Effector CD4-positive, alpha-beta T cell (primary cell): ENCODE measurements around the gene CAPZB.

Source experiments
- DNase-seq: peaks from one replicate; pipeline ENCODE4 v3.0.0-alpha.2; 2020

The CAPZB gene

DNA sequence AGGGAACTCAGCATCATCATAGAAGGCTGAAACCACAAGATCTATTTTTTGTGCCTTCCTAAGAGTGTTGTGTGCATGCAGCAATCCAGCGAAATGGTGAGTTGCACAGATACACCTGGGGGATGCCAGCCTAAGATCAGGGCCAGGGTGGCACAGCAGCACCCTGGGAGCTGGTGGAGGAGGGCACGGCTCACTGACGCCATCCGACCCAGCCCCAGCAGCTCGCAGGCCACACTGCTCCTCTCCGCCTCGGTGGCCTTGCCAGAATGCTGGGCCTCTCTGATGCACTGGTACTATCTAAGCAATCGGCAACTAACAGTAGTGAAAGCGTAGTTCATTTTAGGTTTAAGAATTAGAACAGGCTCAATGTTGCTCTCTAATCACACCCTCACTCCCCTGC is 37.8 kb downstream of the CAPZB start:
- no peak for DNase-seq

DNA sequence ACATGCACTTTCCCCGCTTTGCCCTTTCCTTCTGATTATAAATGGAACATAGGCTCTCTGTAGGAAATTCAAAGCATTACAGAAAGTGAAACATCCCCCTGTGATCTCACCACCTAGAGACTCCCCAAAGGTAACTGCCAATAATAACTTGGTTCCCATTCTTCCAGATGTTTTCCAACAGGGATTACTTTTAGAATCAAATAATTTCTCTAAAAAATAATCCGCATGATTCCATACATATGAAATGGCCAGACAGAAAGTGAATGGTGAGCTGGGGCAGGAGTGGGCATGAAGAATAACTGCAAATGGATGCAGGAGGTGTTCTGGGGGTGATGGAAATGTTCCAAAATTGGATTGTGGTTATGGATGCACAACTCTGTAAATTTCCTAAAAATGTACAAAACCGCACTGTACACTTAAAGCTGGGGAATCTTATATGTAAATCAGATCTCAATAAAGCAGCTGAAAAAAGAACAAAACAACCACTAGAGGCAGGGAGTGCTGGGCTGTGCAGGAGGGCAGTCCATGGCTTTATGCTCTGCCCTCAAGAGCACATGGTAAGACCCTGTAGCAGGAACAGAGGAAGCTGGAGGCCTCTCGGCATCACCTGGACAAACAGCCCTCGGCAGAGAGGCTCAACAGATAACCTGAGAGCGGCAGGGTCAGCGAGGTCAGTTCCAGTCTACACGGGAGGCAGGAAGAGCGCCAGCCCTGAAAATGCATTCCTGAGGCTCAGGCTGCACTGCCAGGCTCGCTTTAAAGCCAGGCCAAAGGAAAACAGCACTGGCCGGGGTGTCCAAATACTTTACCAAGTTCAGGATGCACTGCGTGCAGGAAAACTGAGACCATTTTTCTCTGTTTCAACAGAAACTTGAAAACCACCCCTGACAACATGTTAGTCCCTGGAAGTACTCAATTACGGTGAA is 39.7 kb downstream of the CAPZB start:
- DNase-seq: no peak

DNA sequence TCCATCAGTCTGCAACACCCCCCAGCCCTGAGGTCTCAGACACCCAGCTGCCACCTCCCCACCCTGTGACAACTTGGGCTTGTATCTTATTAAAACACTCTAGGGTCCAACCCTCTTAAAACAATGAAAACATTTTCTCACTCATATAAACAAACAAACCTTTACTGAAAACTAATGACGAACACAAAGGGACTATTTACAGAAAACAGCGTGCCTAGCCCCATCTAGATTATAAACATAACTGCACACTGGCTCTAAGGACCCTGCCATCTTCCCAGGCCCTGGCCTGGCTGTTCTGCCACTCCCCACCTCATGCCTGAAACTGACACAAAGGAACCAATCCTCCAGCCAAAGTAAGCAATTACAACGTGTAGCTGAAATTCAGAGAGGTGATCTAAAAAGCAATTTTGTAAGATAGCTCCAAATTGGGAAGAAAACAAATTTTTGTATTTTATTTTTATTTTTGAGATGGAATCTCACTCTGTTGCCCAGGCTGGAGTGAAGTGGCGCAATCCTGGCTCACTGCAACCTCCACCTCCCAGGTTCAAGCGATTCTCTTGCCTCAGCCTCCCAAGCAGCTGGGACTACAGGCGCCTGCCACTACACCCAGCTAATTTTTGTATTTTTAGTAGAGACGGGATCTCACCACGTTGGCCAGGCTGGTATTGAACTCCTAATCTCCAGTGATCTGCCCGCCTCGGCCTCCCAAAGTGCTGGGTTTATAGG is 40.9 kb downstream of the CAPZB start:
- DNase-seq: no peak

DNA sequence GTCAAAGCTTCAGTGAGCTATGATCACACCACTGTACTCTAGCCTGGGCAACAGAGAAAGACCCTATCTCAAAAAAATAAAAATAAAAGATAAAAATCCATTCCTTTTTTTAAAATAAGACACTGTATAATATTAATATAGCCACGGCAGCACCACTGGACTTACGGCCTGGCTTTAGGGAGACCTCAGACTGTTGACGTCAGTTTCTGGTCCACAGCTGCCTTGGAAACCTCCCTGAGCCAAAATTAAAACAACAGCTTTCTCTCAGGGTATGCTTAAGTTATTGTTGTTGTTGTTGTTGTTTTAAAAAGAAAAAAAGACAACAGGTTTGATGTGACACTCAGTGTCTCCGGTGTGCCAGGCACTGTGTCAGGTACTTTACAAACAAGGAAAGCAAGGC is 42.0 kb downstream of the CAPZB start:
- no peak for DNase-seq

DNA sequence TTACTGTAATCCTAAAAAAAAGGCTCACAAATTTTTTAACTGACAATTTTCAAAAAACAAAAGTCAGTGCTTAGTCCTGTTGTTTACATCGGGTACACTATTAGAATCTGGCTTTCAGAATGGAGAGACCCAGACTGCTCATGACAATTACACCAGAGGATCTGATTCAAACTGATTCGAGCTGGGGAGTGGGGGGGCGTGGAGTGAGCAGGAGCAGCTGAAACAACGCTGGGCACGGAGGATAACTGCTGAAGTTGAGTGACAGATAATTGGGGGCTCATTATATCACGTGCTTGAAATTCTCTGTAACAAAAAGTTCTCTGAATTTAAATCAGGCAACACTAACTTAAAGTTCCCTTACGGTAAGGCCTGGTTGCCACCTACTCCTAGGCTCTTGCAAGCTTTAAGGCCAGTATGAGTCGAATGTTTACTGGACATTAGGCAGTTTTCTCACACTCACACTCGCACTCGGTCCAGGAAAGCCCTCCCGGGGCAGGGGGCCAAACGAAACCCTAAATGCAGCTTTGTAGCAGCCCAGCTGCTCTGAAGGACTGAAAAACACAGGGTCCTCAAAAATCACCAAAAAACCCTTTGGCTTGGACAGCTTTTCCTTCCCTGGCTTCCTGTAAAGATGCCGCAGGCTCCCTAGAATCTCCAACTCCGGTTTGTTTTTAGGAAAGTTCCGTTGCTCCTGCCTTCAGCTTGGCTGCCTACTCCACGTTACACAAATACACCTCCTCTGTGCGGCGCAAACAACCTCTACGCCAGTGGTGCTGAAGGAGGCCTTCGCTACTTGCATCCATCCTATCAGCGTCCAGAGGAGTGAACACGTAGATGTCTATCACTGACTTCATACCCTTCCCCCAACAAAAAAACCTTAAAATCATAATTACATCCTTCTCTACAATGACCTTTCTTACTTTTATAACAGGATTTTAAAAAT is 42.9 kb downstream of the CAPZB start:
- DNase-seq: no peak

DNA sequence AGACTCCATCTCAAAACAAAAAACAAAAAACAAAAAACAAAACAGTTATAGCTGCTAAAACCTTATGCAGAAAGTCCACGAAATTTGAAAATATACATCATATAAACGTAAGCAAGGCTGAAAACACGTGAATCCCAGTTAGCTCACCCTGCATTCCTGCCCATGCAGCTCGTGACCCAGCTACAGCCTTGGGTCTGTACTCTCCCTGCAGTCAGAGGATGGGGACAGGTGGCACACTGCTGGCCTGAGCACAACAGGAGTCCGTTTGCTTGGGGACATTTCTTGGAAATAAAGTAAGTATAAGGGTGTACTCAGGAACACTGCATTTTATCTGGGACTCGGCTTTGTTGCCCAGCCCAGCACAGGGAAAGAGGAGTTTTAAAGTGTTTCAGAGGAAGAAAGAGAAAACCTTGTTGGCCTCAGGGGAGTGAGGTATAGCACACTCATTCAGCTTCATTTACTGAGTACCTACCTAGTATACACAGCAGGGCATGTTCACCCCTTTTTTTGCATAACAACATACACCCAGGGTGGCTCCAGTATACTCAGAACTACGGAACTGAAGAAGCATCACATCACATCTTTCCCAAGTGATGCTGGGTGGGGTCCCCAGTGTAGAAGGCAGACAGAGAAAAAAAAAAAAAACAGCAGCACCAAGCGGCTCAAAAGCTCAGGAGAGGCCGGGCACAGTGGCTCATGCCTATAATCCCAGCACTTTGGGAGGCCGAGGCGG is 44.1 kb downstream of the CAPZB start:
- no peak for DNase-seq

DNA sequence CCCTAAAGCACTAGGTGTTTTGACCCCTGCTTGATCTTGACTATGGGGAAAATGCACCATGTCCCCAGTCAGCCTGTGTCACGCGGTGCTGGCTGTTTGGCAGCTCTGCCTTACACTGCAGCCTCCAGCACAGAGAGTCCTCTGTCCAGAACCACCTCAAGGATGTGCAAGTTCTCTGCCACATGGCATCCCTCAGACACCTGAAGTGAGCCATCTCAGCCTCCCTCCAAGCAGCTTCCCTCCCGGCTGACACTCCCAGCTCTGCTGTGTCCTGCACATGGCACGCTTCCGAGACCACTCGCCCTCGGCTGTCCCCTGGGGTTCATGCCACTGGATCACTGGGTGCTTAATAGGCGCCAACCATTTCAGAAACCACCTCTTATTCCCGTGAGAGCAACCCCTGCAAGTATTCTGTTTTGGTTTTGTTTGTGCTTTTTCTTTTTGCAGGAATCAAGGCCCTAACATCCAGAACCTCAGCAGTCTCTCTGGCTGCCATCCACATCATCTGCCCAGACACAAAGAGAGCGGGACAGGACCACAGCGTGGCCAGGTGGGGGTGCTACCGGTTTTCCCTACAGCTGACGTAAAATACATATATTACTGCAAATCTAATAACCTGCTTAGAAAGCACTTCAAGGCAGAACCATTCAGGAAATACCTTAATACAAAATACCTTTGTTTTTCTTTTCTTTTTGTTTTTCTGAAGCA is 45.7 kb downstream of the CAPZB start:
- DNase-seq: no peak

DNA sequence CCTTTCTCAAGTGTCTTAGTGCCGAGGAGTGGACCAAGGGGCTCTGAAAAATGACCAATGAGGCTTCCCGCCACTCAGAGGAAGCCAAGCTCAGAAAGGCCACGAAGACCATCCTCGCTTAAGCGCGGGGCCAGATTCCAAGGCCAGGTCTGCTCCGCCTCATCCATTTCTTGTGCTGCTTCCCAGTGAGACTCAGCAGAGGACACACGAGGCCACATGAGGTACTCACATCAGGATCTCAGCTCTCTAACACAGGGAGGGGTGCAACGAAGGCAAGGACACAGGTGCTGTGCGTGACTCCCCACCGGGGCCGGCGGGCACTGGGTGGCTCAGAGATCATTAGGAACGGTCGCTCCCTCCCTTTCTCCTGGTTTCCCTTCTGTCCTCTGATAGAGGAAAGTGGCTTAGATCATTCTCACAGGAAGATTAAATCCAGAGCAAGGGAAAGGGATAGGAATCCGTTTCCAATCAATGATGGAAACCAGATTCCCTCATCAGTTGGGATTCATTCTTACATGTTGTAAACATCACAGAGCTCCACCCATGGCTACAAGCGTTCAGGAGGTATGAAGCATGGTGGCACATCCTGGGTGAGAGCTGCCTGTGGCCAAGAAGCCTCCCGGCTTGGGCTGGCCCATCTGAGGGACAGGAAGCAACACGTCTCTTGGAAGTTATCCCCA is 46.7 kb downstream of the CAPZB start:
- DNase-seq: no peak

DNA sequence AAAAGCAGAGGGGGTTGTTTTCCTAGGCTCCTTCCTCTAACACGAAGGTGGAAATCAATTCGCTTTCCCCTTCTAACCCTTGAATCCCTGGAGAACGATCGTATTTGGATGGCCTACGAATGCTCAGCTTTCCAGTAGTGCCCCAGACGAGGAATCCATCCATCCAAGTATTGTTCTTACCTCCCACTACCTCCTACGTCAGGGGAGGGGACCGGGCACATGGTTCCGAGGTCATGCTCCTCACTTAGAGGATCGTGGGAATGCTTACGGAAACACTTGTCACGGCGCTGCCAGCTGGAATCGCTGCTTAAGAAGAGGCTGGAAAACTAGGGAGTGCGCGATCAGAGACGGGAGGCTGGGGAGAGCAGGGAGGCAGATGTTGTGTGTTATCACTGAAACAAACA is 47.4 kb downstream of the CAPZB start:
- DNase-seq: no peak

DNA sequence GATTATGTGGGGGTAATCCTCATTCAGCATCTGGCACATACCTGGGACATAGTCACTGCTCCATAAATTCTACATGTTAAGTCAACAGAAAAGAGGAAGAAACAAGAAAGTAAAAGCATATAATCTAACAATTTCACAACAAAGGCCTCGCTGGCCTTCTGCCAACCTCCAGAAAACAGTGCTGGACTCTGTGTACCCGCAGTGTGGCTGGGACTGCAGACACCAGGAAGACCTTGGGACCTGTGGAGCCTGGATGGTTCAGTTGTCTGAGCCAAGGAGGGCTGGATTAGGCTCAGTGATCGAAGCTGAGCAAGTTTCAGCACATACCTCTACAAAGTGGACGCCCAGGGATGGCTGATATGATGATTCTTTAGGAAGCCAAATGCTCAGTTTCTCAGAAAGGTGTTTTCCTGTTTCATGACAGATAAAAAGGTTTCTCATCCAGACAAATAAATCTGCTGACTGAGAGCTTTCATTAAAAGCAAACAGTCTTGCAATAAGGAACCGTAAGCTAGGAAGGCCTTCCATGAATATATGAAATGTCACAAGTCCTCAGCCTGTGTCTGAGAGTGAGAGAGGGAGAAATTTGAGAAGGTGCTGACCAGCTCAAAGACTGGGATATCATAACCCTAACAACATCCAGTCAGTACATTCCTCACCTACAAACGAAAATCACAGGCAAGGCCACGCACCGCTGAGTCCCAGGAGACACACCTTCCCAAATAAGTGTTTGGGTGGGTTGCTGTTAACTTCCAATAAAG is 48.4 kb downstream of the CAPZB start:
- no peak for DNase-seq

DNA sequence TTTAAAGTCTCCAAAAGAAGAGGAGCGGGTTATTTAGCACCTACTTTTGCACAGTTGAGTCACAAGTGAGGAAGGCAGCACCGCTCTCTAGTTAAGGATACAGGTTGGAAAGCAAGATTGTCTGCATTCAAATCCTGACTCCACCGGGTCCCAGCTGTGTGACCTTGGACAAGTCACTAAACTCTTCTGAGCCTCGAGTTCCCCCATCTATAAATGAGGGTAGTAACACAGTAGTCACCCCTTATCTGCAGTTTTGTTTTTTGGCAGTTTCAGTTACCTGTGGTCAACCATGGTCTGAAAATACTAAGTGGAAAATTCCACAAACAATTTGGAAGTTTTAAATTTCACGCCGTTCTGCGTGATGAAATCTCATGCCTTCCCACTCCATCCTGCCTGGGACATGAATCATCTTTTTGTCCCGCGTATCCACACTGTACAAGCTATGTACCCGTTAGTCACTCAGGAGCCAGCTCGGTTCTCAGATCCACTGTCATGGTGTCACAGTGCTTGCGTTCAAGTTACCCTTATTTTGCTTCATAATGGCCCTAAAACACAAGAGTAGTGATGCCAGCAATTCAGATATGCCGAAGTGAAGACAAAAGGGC is 49.4 kb downstream of the CAPZB start:
- no peak for DNase-seq

DNA sequence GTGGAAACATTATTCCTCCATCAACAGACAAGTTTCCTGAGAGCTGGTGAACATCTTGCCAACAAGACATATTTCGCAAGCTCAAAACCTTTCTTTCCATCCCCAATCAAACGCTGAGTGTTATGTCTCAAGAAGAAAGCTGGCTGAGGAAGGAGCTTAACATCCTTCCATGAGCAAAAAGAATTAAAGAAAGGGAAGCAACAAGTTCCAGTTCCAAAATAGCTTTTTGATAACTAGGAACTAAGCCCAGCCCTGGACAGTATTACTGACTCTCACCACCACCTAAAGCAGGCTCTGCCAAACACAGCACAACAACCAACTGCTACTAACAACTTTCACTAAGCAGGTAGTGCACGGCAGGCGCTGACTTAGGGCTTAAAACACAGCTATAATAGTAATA is 50.2 kb downstream of the CAPZB start:
- DNase-seq: no peak

DNA sequence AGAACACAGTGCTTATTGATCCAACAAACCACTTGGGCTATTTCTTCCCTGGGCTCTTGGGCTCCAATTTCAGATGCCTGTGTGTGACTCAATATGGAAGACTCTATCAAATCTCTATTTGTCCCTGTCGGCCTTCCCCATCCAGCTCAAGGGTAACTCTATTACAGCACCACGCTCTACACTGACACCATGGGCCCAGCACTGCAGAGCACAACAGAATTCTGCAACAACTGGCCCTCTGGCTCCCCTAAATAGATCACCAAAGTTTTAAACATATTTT is 51.7 kb downstream of the CAPZB start:
- no peak for DNase-seq

DNA sequence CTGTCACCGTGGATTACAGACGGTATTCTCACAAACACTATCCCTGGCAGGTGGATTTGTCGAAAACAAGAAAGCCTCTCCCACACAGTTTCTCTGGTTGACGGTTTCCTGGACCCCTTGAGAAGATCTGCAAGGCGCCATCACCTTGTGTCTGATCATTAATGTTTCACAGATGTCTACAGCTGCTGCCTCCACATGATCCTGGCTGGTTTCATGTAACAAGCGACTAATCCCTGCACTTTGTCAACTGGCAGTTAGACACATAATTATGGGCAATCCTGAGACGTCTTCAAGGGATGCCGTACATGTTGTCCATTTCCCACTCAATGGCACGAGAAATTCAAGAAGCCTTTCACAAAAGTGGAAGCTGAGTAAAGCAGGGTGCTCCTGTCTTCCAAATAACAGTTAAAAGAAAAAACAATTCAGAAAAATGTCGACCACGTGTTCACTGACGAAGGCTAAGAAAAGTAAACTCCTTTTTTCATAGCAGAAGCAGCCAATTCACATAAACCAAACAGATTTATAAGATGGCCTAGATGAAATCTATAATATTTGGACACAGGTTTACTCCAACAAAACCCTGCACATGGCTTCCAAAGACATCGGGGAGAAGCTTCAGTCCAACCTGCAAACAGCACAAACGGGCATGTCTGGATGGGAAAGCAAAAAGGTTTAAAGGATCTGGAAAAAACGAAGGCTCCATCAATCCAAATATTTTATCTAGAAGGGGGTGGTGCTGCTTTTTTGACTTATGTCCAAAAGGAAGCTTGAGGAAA is 52.2 kb downstream of the CAPZB start:
- no peak for DNase-seq

DNA sequence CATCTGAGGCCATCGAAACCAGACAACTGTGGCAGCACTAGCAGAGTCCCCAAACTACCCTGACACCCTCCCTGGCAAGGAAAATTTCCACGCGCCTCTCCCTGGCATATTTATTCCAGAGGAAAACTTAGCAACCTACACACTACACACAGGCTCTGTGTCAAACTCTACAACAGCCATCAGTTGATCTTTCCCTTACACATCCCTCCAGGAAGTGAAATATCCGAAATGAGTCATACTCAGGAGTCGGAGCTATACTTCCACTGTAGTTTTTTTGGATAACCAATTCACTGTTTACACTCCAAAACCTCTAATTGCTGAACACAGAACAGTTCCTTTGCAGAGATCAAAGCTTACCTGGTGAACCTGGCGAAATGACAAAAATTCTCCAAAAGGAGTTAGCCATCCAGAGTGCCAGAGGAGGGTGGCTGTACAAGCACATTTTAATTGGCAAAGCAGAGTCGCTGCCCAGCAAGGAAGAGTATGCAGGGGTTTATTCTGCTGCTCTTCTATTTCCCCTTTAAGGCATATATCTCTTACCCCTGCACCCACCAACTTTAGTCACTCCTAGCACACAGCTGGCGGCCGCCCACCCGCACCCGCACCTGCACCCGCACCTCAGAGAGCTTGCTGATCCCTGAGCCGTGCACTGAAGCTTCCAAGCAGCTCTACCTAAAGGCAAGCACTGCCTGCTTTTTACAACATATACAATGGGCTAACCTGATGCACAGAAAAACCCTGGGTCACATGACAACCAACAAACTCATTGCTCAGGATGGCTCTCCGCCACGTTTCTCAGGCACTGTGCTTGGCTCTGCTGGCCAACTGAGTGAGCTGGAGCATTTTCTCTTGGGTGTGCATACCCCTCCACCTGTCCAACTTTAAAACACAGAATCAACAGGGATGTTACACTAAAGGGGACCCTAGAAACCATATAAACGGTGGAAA is 54.9 kb downstream of the CAPZB start:
- no peak for DNase-seq

DNA sequence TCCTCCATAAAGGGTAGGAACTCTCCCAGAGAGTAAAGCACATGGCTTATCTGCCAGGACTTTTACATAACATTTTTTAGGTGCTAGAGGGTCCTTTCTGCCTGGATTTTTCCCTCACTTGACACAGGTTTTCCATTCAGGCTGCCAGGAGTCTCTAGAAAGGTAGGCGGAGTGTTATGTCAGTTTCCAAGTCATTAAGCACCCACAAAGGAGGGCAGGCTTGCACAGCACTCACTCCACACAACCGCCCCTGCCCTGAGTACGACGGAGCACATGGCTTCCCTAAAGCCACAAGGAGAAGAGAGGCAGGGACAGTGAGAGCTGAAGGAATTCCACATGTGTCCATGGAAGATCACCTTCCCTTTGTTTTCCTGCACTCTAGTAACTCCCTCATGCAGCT is 55.7 kb downstream of the CAPZB start:
- no peak for DNase-seq

DNA sequence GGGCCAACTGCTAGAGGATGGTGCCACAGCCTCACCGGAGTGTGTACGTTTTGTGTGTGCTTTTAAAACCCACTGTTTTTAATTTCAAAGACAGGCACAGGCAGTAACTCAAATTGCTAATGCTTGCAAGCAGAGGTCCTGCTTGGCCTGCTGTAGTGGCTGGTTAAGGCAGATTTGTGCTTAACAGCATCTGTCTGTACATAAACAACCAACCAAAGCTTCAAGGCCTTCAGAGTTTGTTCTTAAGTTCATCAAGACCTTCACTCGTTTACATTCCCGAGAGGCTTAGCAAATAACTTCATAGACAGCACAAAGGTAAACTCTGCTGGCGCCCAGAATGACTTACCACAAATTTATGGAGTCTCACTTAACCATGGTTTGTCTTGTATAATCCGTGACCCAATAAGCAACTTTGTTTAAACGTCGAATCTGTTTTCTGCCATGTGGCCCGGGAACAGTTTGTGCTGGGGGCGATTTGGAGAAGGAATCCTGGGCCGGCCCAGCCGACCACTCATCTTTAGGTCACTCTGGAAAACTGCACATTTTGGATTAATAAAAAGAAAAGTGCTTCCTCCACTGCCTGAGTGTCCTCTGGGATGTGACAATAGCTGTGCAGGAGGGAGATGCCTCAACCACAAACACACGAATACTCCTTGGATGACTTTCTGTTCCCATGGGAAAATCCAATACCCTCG is 58.1 kb downstream of the CAPZB start:
- no peak for DNase-seq
